ES-I3 (cell line): Measurements from ENCODE around the gene GPR148.
"Not testable (repeated sequence)": the region's sequence is repeated elsewhere in the genome, so short reads cannot be mapped to it uniquely, and the experiment has no call there.

Source experiments
- H3K36me3 ChIP-seq: 2 replicates; pipeline ENCODE4 v1.6.1; 2013; ENCODE audit warnings: mild to moderate bottlenecking, low read length, control low read depth, moderate library complexity; ENCODE audit not compliant: insufficient read depth
- H3K4me1 ChIP-seq: 2 replicates; pipeline ENCODE4 v1.6.1; 2013; ENCODE audit warnings: mild to moderate bottlenecking, control low read depth, low read length; ENCODE audit not compliant: insufficient read depth
- H3K9ac ChIP-seq: 2 replicates; pipeline ENCODE4 v1.6.1; 2013; ENCODE audit warnings: low read depth, mild to moderate bottlenecking, low read length, moderate library complexity
- H3K9me3 ChIP-seq: 2 replicates; pipeline ENCODE4 v1.6.1; 2013; ENCODE audit warnings: mild to moderate bottlenecking, low read length, moderate library complexity; ENCODE audit not compliant: control insufficient read depth, insufficient read depth

GPR148 gene

GRCh38 chr2:130728549-130729316 lies at the start of gene GPR148:
Gene GPR148 (plus strand): TSS chr2:130729070. CDS start chr2:130729152, 82 bp downstream.
- Histone ChIP-seq H3K9me3 (no peaks in the 10 kb centered on the region), H3K36me3 (no peaks in the 10 kb centered on the region), H3K4me1 (peaks cover 6% of the 10 kb centered on the region; the same call in 1 of the 2 replicates), H3K9ac (peak within 1 kb of the TSS; percentile 67)

- H3K36me3 ChIP-seq, H3K4me1 ChIP-seq, H3K9me3 ChIP-seq, H3K9ac ChIP-seq: not testable (repeated sequence)
These were observed 36.7 kb upstream of the GPR148 start for GRCh38 chr2:130692041-130692770.

- H3K9ac ChIP-seq: peak overlapping the region; percentile 38; the same call in 1 of the 2 replicates
- not testable (repeated sequence) for H3K9me3 ChIP-seq, H3K36me3 ChIP-seq, H3K4me1 ChIP-seq
These were observed 35.4 kb upstream of the GPR148 start for GRCh38 chr2:130693474-130693873.

GRCh38 chr2:130703250-130703649 lies 25.6 kb upstream of the GPR148 start:
- H3K9me3 ChIP-seq, H3K36me3 ChIP-seq, H3K9ac ChIP-seq, H3K4me1 ChIP-seq: not testable (repeated sequence)

- not testable (repeated sequence) for H3K9me3 ChIP-seq, H3K4me1 ChIP-seq, H3K36me3 ChIP-seq, H3K9ac ChIP-seq
These were observed 14.1 kb upstream of the GPR148 start for GRCh38 chr2:130714795-130715194.

GRCh38 chr2:130720036-130720435 lies 8.8 kb upstream of the GPR148 start:
- H3K9ac ChIP-seq: no peak overlapping the region

GRCh38 chr2:130720528-130720927 lies 8.3 kb upstream of the GPR148 start:
- Histone ChIP-seq H3K9me3 (no peaks in the 10 kb centered on the region), H3K36me3 (no peaks in the 10 kb centered on the region), H3K4me1 (no peaks in the 10 kb centered on the region), H3K9ac (no peak overlapping the region)

More at GRCh38 chr2:130720036-130720435, 8.8 kb upstream of the GPR148 start:
- Histone ChIP-seq H3K36me3 (no peaks in the 10 kb centered on the region), H3K4me1 (no peaks in the 10 kb centered on the region), H3K9me3 (no peaks in the 10 kb centered on the region)

GRCh38 chr2:130724455-130724854 lies 4.4 kb upstream of the GPR148 start:
- Histone ChIP-seq H3K9me3 (no peaks in the 10 kb centered on the region), H3K36me3 (no peaks in the 10 kb centered on the region), H3K9ac (no peak overlapping the region), H3K4me1 (peaks cover 6% of the 10 kb centered on the region; the same call in 1 of the 2 replicates)

GRCh38 chr2:130726614-130727180 lies 2.2 kb upstream of the GPR148 start:
- Histone ChIP-seq H3K9me3 (no peaks in the 10 kb centered on the region), H3K9ac (peak overlapping the region; percentile 77), H3K36me3 (no peaks in the 10 kb centered on the region), H3K4me1 (peaks cover 6% of the 10 kb centered on the region; the same call in 1 of the 2 replicates)

GRCh38 chr2:130727286-130727924 lies 1.5 kb upstream of the GPR148 start:
- no peaks in the 10 kb centered on the region for H3K9me3 ChIP-seq
- no peaks in the 10 kb centered on the region for H3K36me3 ChIP-seq
- H3K4me1 ChIP-seq: peaks cover 6% of the 10 kb centered on the region; the same call in 1 of the 2 replicates
- H3K9ac ChIP-seq: peak overlapping the region; percentile 77

- Histone ChIP-seq H3K36me3 (no peaks in the 10 kb centered on the region), H3K4me1 (peaks cover 6% of the 10 kb centered on the region; the same call in 1 of the 2 replicates), H3K9me3 (no peaks in the 10 kb centered on the region), H3K9ac (peak overlapping the region; percentile 67)
These were observed 839 bp upstream of the GPR148 start for GRCh38 chr2:130728007-130728454.

- Histone ChIP-seq H3K9me3 (no peaks in the 10 kb centered on the region), H3K9ac (no peak overlapping the region), H3K36me3 (no peaks in the 10 kb centered on the region), H3K4me1 (peaks cover 6% of the 10 kb centered on the region; the same call in 1 of the 2 replicates)
These were observed 741 bp downstream of the GPR148 start for GRCh38 chr2:130729322-130730299.

GRCh38 chr2:130732257-130732656 lies 3.4 kb downstream of the GPR148 start:
- not testable (repeated sequence) for H3K36me3 ChIP-seq, H3K9ac ChIP-seq, H3K4me1 ChIP-seq, H3K9me3 ChIP-seq
